ENCODE results near the gene FCSK. TPM values are rescaled to one million over a fixed set of nuclear protein-coding genes. Genes with fewer than 3 reads are reported as not detected.

Gene FCSK
- total and polyA plus RNA-seq, 10 of the 15 experiments (the other 5 are each of a cell fraction or from before 2014, with no cell fraction given) = 0.60 to 17.6 (median 7.4) TPM

DNA sequence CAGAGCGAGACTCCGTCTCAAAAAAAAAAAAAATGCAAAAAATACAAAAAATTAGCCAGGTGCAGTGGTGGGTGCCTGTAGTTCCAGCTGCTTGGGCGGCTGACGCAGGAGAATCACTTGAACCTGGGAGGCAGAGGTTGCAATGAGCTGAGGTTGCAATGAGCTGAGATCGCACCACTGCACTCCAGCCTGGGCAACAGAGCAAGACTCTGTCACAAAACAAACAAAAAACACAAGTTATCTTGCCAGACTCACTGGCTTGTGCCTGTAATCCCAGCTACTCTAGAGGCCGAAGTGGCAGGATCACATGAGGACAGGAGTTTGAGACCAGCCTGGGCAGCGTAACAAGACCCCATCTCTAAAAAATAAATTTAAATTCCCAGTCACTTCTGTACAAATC is 12.1 kb upstream of the FCSK start:
- TF ChIP-seq SKIL (IDR thresholded peaks at IDR 0.05; ENCODE audit: low read depth, poor library complexity, severe bottlenecking) (no peak), EGR1 (IDR thresholded peaks at IDR 0.05; ENCODE audit: borderline replicate concordance in 1 of 2, low read depth in 2 of 2, low read length in 2 of 2) (no peak), KDM1A (IDR thresholded peaks at IDR 0.05; ENCODE audit: borderline replicate concordance) (no peak), CHD1 (IDR thresholded peaks at IDR 0.05; ENCODE audit: low read depth, low read length) (no peak), STAT1 (conservative IDR thresholded peaks at IDR 0.05) (no peak), RUNX3 (IDR thresholded peaks at IDR 0.05; ENCODE audit: low read length) (no peak), RAD51 (IDR thresholded peaks at IDR 0.05) (no peak), RAD21 (IDR thresholded peaks at IDR 0.05; ENCODE audit: insufficient read depth, low read depth, low read length) (no peak), ZZZ3 (IDR thresholded peaks at IDR 0.05; ENCODE audit: control insufficient read depth, insufficient read length, low read depth) (no peak), ETV6 (conservative IDR thresholded peaks at IDR 0.05 in 1 of 2, IDR thresholded peaks at IDR 0.05 in 1 of 2; ENCODE audit: borderline replicate concordance in 1 of 2, low read depth in 1 of 2) (no peak), CREB1 (IDR thresholded peaks at IDR 0.05; ENCODE audit: low read depth) (no peak), ZBED1 (IDR thresholded peaks at IDR 0.05; ENCODE audit: borderline replicate concordance) (no peak), NFIC (IDR thresholded peaks at IDR 0.05; ENCODE audit: low read depth, low read length) (no peak), DPF2 (IDR thresholded peaks at IDR 0.05) (no peak), ESRRA (IDR thresholded peaks at IDR 0.05; ENCODE audit: low read length) (no peak)
- TF ChIP-seq, protein P1, sequence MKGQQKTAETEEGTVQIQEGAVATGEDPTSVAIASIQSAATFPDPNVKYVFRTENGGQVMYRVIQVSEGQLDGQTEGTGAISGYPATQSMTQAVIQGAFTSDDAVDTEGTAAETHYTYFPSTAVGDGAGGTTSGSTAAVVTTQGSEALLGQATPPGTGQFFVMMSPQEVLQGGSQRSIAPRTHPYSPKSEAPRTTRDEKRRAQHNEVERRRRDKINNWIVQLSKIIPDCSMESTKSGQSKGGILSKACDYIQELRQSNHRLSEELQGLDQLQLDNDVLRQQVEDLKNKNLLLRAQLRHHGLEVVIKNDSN (IDR thresholded peaks at IDR 0.05; ENCODE audit: borderline replicate concordance, extremely low read length, insufficient read depth, low read depth, low read length) = no peak
- TF ChIP-seq, protein P2, sequence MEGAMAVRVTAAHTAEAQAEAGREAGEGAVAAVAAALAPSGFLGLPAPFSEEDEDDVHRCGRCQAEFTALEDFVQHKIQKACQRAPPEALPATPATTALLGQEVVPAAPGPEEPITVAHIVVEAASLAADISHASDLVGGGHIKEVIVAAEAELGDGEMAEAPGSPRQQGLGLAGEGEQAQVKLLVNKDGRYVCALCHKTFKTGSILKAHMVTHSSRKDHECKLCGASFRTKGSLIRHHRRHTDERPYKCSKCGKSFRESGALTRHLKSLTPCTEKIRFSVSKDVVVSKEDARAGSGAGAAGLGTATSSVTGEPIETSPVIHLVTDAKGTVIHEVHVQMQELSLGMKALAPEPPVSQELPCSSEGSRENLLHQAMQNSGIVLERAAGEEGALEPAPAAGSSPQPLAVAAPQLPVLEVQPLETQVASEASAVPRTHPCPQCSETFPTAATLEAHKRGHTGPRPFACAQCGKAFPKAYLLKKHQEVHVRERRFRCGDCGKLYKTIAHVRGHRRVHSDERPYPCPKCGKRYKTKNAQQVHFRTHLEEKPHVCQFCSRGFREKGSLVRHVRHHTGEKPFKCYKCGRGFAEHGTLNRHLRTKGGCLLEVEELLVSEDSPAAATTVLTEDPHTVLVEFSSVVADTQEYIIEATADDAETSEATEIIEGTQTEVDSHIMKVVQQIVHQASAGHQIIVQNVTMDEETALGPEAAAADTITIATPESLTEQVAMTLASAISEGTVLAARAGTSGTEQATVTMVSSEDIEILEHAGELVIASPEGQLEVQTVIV (IDR thresholded peaks at IDR 0.05; ENCODE audit: borderline replicate concordance, partially characterized antibody) = no peak
- Histone ChIP-seq H3K79me2 (ENCODE audit: control insufficient read depth, insufficient read depth, low read length) (peaks cover 16% of the 10 kb centered on the region), H3K4me3 (no peak overlapping the region), H3K9ac (ENCODE audit: control insufficient read depth, insufficient read depth, low read length) (no peak overlapping the region), H3K36me3 (ENCODE audit: control insufficient read depth in 2 of 2, insufficient read depth in 2 of 2, low read length in 1 of 2) (no peaks in the 10 kb centered on the region), H3K4me1 (ENCODE audit: control insufficient read depth, insufficient read depth, low read length) (peaks cover 5% of the 10 kb centered on the region; the same call in 1 of the 2 replicates), H2AFZ (ENCODE audit: control insufficient read depth, low read depth, low read length) (no peak overlapping the region), H3K9me3 (replicated peaks; ENCODE audit: control insufficient read depth, insufficient read depth, low read length) (no peaks in the 10 kb centered on the region), H4K20me1 (ENCODE audit: control insufficient read depth, insufficient read depth) (no peaks in the 10 kb centered on the region), H3K27ac (ENCODE audit: control insufficient read depth, insufficient read depth) (no peak overlapping the region), H3K4me2 (ENCODE audit: control insufficient read depth, insufficient read depth) (no peak overlapping the region), H3K27me3 (replicated peaks in 1 of 2; ENCODE audit: control insufficient read depth in 2 of 2, insufficient read depth in 2 of 2, low read length in 1 of 2) (no peaks in the 10 kb centered on the region)
- ATAC-seq (no peak), DNase-seq (ENCODE audit: low read depth, low spot score) (no peak), FAIRE-seq (no peak)
- ChIA-PET SMC1A (ENCODE audit: uncharacterized antibody, unreplicated experiment) (interaction anchor here (1.2 to 1.8 kb wide), 3 partner anchors 11 to 35 kb away, joined by 3 to 8 read pairs (median 6); no protein-coding TSS in a partner anchor), RAD21 (ENCODE audit: unreplicated experiment) (interaction anchor here (0.7 kb wide), 1 partner anchor 12 kb away, joined by 3 read pairs; no protein-coding TSS in a partner anchor), POLR2A (interaction anchor here (0.6 kb wide), 1 partner anchor 41 kb away, joined by 3 read pairs; no protein-coding TSS in a partner anchor), CTCF (interaction anchor here (0.6 to 2.8 kb wide), 3 partner anchors 12 to 62 kb away, joined by 3 to 12 read pairs (median 5); partner anchors contain the start of gene FCSK)
- in situ Hi-C loops (cut with MboI) = no loop called here
- WGBS (ENCODE audit: insufficient coverage, insufficient replicate concordance, low lambda C conversion rate, missing lambda C conversion rate) = 85% methylated on average over 5 of the region's 7 CpGs
- BruUV-seq (replicated peaks) = no TSS peak
- intact Hi-C loops (cut with micrococcal nuclease; ENCODE audit: unreplicated experiment) = no loop called here
